ENCODE data around the gene PICALM. TPM values are rescaled to one million over a fixed set of nuclear protein-coding genes. Genes with fewer than 3 reads are reported as not detected.

Gene PICALM
- total and polyA plus RNA-seq, 2 donors (not counting 3 experiments of a cell fraction or from before 2014, with no cell fraction given) = 181 to 202 TPM

DNA sequence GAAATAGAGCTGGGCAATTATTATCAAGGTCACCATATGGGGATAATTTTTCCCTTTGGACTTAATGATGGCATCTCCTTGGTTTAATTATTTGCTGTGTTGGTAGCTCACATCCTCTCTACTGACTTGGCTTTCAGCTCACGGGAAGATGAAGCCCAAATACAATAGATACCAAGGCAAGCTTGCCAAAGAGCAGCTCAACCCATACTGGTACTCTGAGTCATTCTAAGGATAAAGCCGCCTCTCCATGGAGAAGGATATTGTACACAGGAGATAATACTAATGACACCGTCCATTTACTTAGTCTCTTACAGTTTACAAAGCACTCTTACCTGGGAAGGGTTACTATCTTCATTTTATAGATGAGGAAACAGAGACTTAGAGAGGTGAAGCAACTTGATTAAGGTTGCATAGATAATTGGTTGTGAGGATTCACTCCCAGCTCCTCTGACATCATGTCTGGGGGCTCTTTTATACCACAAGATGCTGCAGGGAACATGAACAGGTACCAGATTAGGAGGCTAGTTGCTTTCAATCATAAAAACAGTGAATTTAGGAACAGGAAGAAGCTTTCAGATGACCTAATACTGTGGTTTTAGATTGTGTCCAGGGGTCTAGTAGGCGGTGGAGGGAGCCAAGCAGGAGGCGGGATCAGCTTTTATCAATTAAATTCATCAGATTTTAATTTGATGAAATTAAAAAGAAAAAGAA, 48.3 kb upstream of the PICALM start:
- Histone ChIP-seq H3K4me3 (replicated peaks in 1 of 3; ENCODE audit: insufficient read depth in 1 of 3, low read depth in 1 of 3, low read length in 3 of 3) (no peak overlapping the region), H3K9me1 (replicated peaks; ENCODE audit: control insufficient read depth, extremely low read depth, insufficient read depth, low read length) (no peaks in the 10 kb centered on the region), H3K9me3 (replicated peaks; ENCODE audit: control insufficient read depth, insufficient read depth, low read length) (no peaks in the 10 kb centered on the region), H3K36me3 (ENCODE audit: control insufficient read depth in 2 of 2, extremely low read depth in 1 of 2, insufficient read depth in 2 of 2, low read length in 2 of 2) (no peaks in the 10 kb centered on the region), H3K27me3 (ENCODE audit: control insufficient read depth in 2 of 2, insufficient read depth in 2 of 2, low read length in 2 of 2) (no peaks in the 10 kb centered on the region), H2AFZ (ENCODE audit: low read depth, low read length) (no peak overlapping the region), H4K20me1 (replicated peaks; ENCODE audit: control insufficient read depth, extremely low read depth, insufficient read depth, low read length) (no peaks in the 10 kb centered on the region), H3K27ac (ENCODE audit: insufficient read depth, low read depth, low read length) (no peak overlapping the region), H3K4me1 (ENCODE audit: control insufficient read depth, extremely low read depth, insufficient read depth, low read length) (no peaks in the 10 kb centered on the region), H3K79me2 (ENCODE audit: control insufficient read depth, insufficient read depth, low read length) (no peaks in the 10 kb centered on the region), H3K4me2 (ENCODE audit: insufficient read depth, low read length) (no peak overlapping the region), H3K9ac (replicated peaks; ENCODE audit: extremely low read depth, insufficient read depth, low read length) (no peak overlapping the region)
- DNase-seq (ENCODE audit: low read depth, low spot score) (no peak), FAIRE-seq (no peak)
- no peak for TF ChIP-seq MYC (IDR thresholded peaks at IDR 0.05; ENCODE audit: low read depth, low read length)
- TF ChIP-seq POLR2A (IDR thresholded peaks at IDR 0.05; ENCODE audit: low read depth, low read length) = no peak
- TF ChIP-seq POLR2AphosphoS5 (IDR thresholded peaks at IDR 0.05; ENCODE audit: insufficient read depth, low read depth, low read length) = no peak
- TF ChIP-seq, protein P1, sequence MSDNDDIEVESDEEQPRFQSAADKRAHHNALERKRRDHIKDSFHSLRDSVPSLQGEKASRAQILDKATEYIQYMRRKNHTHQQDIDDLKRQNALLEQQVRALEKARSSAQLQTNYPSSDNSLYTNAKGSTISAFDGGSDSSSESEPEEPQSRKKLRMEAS (IDR thresholded peaks at IDR 0.05; ENCODE audit: insufficient read depth, insufficient read length) = no peak
- no peak for TF ChIP-seq FOS (IDR thresholded peaks at IDR 0.05; ENCODE audit: borderline replicate concordance, insufficient read depth, low read length)
- TF ChIP-seq GATA2 (IDR thresholded peaks at IDR 0.05; ENCODE audit: insufficient read depth, insufficient read length, low read depth, low read length) = no peak
- no peak for TF ChIP-seq JUN (IDR thresholded peaks at IDR 0.05; ENCODE audit: borderline replicate concordance, insufficient read depth, insufficient read length, low read depth)
- ChIA-PET CTCF (interaction anchor here (1.1 to 3.1 kb wide), 3 partner anchors 9 to 101 kb away, joined by 3 to 13 read pairs (median 5); no protein-coding TSS in a partner anchor), POLR2A (interaction anchor here (0.9 kb wide), 1 partner anchor 9 kb away, joined by 3 read pairs; no protein-coding TSS in a partner anchor)
- dilution Hi-C loops (cut with MboI; ENCODE audit: extremely low pct_ligation_motif_present, low sequenced_read_pairs) = no loop called here
- intact Hi-C loops (cut with micrococcal nuclease) = no loop called here
- no TSS peak for BruUV-seq (replicated peaks)

DNA sequence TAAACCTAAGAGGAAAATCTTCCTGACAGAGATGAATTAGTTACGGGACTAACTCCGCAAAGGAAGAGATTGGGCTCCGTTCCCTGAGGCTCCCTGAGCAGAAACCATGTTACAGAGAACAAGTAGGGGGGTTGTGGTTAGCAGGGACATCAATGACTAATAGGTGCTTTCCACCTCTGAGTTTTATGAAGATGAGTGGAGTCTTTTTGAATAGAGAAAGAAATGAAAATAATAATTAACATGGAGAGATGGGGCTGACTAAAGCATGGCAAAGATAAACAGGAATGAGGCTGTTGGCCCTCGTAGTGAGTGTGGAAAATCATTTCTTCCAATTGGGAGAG, 47.5 kb upstream of the PICALM start:
- no peak for TF ChIP-seq FOS (IDR thresholded peaks at IDR 0.05; ENCODE audit: borderline replicate concordance, insufficient read depth, low read length)
- no peak for TF ChIP-seq EZH2 (IDR thresholded peaks at IDR 0.05; ENCODE audit: borderline replicate concordance, low read depth, low read length, severe bottlenecking)
- no peak for TF ChIP-seq JUN (IDR thresholded peaks at IDR 0.05; ENCODE audit: borderline replicate concordance, insufficient read depth, insufficient read length, low read depth)
- TF ChIP-seq POLR2A (IDR thresholded peaks at IDR 0.05; ENCODE audit: low read depth, low read length) = no peak
- no peak for TF ChIP-seq POLR2AphosphoS5 (IDR thresholded peaks at IDR 0.05; ENCODE audit: insufficient read depth, low read depth, low read length)
- no peak for TF ChIP-seq GATA2 (IDR thresholded peaks at IDR 0.05; ENCODE audit: insufficient read depth, insufficient read length, low read depth, low read length)
- TF ChIP-seq, protein P2, sequence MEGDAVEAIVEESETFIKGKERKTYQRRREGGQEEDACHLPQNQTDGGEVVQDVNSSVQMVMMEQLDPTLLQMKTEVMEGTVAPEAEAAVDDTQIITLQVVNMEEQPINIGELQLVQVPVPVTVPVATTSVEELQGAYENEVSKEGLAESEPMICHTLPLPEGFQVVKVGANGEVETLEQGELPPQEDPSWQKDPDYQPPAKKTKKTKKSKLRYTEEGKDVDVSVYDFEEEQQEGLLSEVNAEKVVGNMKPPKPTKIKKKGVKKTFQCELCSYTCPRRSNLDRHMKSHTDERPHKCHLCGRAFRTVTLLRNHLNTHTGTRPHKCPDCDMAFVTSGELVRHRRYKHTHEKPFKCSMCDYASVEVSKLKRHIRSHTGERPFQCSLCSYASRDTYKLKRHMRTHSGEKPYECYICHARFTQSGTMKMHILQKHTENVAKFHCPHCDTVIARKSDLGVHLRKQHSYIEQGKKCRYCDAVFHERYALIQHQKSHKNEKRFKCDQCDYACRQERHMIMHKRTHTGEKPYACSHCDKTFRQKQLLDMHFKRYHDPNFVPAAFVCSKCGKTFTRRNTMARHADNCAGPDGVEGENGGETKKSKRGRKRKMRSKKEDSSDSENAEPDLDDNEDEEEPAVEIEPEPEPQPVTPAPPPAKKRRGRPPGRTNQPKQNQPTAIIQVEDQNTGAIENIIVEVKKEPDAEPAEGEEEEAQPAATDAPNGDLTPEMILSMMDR (IDR thresholded peaks at IDR 0.05; ENCODE audit: extremely low read depth in 1 of 2, insufficient read depth in 1 of 2, low read depth in 1 of 2, low read length in 2 of 2) = no peak
- TF ChIP-seq, protein P1 (IDR thresholded peaks at IDR 0.05; ENCODE audit: insufficient read depth, insufficient read length) = no peak
- TF ChIP-seq MYC (IDR thresholded peaks at IDR 0.05; ENCODE audit: low read depth, low read length) = no peak
- H3K9me1 ChIP-seq (replicated peaks; ENCODE audit: control insufficient read depth, extremely low read depth, insufficient read depth, low read length) = no peaks in the 10 kb centered on the region
- H3K27ac ChIP-seq (ENCODE audit: insufficient read depth, low read depth, low read length) = no peak overlapping the region
- dilution Hi-C loops (cut with MboI; ENCODE audit: extremely low pct_ligation_motif_present, low sequenced_read_pairs) (no loop called here), intact Hi-C loops (cut with micrococcal nuclease) (no loop called here)
- no peaks in the 10 kb centered on the region for H3K9me3 ChIP-seq (replicated peaks; ENCODE audit: control insufficient read depth, insufficient read depth, low read length)
- H3K4me2 ChIP-seq (ENCODE audit: insufficient read depth, low read length) = no peak overlapping the region
- no peaks in the 10 kb centered on the region for H3K4me1 ChIP-seq (ENCODE audit: control insufficient read depth, extremely low read depth, insufficient read depth, low read length)
- no peak overlapping the region for H3K4me3 ChIP-seq (replicated peaks in 1 of 3; ENCODE audit: insufficient read depth in 1 of 3, low read depth in 1 of 3, low read length in 3 of 3)
- no peaks in the 10 kb centered on the region for H4K20me1 ChIP-seq (replicated peaks; ENCODE audit: control insufficient read depth, extremely low read depth, insufficient read depth, low read length)
- H3K36me3 ChIP-seq (ENCODE audit: control insufficient read depth in 2 of 2, extremely low read depth in 1 of 2, insufficient read depth in 2 of 2, low read length in 2 of 2) = no peaks in the 10 kb centered on the region
- H3K9ac ChIP-seq (replicated peaks; ENCODE audit: extremely low read depth, insufficient read depth, low read length) = no peak overlapping the region
- no peaks in the 10 kb centered on the region for H3K79me2 ChIP-seq (ENCODE audit: control insufficient read depth, insufficient read depth, low read length)
- BruUV-seq (replicated peaks) = no TSS peak
- no peaks in the 10 kb centered on the region for H3K27me3 ChIP-seq (ENCODE audit: control insufficient read depth in 2 of 2, insufficient read depth in 2 of 2, low read length in 2 of 2)
- ChIA-PET CTCF (interaction anchor here (0.7 to 3.1 kb wide), 3 partner anchors 48 to 77 kb away, joined by 3 to 13 read pairs (median 3); no protein-coding TSS in a partner anchor), POLR2A (interaction anchor here (0.9 kb wide), 1 partner anchor 8 kb away, joined by 3 read pairs; no protein-coding TSS in a partner anchor)
- FAIRE-seq (no peak), DNase-seq (ENCODE audit: low read depth, low spot score) (no peak)
- no peak overlapping the region for H2AFZ ChIP-seq (ENCODE audit: low read depth, low read length)

All from endothelial cell of umbilical vein (primary cell).